GM20000 (cell line): ENCODE data around the gene SCAPER.
"Not testable (repeated sequence)": the region's sequence is repeated elsewhere in the genome, so short reads cannot be mapped to it uniquely, and the experiment has no call there.

Experiments
- DNase-seq: peaks from one replicate; pipeline ENCODE4 v3.0.0; 2012; ENCODE audit warnings: low spot score
- TF ChIP-seq, protein P1 (sequence below): IDR thresholded peaks from 2 replicates; pipeline ENCODE4 v1.5.1; 2012; ENCODE audit warnings: mild to moderate bottlenecking, control low read depth; ENCODE audit errors: extremely low read depth, missing control alignments

The SCAPER gene

DNA sequence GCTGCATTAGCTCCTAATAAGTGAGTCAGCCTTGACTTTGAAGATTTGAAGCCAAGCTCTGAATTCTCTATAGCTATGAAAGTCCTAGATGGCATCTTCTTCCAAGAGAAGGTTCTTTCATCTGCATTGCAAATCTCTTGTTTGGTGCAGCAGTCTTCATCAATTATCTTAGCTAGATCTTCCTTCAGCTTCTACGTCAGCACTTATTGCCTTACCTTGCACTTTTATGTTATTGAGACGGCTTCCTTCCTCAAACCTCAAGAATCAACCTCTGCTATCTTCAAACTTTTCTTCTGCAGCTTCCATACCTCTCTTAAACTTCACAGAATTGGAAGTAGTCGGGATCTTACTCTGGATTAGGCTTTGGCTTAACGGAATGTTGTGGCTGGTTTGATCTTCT is 167.6 kb downstream of the SCAPER start:
- DNase-seq = no peak
- TF ChIP-seq, protein P1, sequence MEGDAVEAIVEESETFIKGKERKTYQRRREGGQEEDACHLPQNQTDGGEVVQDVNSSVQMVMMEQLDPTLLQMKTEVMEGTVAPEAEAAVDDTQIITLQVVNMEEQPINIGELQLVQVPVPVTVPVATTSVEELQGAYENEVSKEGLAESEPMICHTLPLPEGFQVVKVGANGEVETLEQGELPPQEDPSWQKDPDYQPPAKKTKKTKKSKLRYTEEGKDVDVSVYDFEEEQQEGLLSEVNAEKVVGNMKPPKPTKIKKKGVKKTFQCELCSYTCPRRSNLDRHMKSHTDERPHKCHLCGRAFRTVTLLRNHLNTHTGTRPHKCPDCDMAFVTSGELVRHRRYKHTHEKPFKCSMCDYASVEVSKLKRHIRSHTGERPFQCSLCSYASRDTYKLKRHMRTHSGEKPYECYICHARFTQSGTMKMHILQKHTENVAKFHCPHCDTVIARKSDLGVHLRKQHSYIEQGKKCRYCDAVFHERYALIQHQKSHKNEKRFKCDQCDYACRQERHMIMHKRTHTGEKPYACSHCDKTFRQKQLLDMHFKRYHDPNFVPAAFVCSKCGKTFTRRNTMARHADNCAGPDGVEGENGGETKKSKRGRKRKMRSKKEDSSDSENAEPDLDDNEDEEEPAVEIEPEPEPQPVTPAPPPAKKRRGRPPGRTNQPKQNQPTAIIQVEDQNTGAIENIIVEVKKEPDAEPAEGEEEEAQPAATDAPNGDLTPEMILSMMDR = no peak

DNA sequence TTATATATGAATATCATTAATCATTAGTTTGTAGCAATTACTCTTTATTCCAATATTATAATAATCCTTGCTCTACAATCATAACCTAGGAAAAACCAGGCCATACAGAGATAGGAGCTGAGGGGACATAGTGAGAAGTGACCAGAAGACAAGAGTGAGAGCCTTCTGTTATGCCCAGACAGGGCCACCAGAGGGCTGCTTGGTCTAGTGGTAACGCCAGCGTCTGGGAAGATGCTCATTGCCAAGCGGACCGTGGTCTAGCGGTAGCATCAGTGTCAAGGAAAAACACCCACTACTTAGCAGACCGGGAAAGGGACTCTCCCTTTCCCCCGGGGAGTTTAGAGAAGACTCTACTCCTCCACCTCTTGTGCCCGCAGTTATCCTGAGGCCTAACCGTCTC is 172.8 kb downstream of the SCAPER start:
- not testable (repeated sequence) for DNase-seq

DNA sequence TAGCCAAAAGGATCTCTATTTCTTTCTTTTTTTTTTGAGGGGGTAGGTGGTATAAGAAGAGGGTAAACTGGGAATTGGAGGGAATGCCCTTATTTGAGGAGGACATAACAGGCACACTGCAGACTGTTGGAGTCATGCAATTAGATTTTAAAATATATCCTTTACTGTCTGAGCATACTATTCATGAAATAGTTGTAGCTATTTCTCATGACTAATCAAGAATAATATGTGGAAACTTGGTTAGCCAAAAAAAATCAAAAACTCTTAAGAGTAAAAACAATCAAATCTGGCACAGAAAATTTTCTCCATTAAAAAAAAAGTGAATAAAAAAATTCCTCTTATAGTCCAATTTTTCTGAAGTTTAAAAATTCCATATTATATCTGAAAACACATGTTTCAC is 174.9 kb downstream of the SCAPER start:
- TF ChIP-seq, protein P1 = no peak
- no peak for DNase-seq

DNA sequence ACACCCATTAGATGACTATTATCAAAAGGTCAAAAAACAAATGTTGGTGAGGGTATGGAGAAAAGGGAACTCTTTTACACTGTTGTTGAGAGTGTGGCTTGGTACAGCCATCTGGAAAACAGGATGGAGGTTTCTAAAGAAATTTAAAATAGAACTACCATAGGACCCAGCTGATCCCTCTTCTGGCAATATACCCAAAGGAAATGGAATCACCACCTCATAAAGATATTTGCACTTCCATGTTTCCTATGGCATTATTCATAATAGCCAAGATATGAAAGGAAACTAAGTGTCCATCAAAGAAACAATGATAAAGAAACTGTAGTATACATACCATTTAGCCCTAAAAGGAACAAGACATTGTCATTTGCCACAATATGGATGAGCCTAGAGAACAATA is 186.3 kb downstream of the SCAPER start:
- TF ChIP-seq, protein P1 = no peak

DNA sequence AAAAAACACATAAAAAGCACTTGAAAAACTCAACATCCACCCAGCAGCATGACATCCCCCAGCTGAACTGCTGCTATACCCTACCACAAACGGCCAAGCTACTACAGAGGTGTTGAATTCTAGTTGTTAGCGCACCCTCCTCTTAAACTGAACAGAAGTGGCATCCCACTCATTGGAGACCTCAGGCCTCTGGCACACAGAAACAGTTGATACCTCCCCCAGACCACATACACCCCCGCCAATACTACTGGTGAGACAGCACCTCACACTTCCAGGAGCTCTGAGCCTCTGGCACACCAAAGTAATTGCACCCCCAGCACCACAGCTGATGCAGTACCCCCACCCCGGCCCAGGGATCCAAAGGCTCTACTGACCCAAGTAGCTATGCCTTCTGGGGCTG is 190.2 kb downstream of the SCAPER start:
- TF ChIP-seq, protein P1 = no peak
- no peak for DNase-seq

More for the DNA sequence above, 186.3 kb downstream of the SCAPER start:
- DNase-seq = no peak

DNA sequence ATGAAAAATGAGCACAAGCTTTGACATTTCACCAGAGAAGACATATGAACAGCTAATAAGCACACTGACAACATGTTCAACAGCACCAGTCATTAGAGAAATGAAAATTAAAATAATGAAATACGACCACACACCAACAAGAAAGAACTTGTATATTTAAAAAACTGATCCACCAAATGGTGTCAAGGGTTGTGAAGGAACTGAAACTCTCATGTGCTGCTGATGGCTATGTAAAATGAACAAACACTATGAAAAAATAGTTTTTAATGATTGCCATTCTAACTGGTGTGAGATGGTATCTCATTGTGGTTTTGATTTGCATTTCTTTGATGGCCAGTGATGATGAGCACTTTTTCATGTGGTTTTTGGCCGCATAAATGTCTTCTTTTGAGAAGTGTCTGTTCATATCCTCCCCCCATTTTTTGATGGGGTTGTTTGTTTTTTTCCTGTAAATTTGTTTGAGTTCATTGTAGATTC is 193.8 kb downstream of the SCAPER start:
- peak; percentile 26 for DNase-seq
- TF ChIP-seq, protein P1 = no peak

DNA sequence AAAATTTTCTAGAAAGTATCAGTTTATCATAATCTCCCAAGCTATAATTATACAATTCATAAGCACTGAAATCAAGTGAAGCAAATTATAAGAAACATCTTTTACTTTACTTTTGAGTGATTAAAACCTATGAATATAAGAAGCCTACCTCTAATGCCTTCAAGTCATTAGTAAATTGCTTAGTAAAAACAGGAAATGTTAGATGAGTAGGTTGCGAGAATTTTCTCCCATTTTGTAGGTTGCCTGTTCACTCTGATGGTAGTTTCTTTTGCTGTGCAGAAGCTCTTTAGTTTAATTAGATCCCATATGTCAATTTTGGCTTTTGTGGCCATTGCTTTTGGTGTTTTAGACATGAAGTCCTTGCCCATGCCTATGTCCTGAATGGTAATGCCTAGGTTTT is 201.1 kb downstream of the SCAPER start:
- not testable (repeated sequence) for DNase-seq

DNA sequence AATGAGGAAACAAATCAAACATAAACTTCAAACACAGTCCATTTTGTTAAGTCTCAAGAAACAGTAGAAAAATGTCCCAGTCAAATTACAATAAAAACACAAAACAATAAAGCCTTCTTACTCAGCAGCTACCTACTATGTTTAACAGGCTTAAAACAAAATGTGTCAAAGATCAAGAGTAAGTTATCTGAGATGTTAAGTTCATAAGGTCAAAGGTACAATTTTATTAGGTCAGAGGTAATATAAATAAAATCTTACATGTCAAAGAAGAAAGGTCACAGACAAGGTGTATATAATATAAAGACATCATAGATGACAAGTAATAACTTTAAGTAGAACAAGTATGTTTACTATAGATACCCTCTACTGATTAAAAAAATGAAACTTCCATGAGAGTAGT is 208.3 kb downstream of the SCAPER start:
- TF ChIP-seq, protein P1 = no peak

DNA sequence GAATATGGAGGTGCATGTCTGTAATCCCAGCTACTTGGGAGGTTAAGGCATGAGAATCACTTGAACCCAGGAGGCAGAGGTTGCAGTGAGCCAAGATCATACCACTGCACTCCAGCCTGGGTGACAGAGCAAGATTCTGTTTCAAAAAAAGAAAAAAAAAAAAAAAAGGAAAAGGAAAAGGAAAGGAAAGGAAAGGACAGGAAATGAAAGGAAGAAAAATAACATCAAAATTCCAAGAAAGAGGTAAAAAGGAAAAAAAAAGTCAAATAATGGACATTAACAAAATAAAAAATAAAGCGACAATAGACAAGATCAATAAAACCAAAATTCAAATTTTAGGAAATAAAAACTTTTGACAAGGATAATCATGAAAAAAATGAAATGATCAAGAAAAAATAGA is 212.6 kb downstream of the SCAPER start:
- DNase-seq = not testable (repeated sequence)

More for the DNA sequence above, 208.3 kb downstream of the SCAPER start:
- no peak for DNase-seq

DNA sequence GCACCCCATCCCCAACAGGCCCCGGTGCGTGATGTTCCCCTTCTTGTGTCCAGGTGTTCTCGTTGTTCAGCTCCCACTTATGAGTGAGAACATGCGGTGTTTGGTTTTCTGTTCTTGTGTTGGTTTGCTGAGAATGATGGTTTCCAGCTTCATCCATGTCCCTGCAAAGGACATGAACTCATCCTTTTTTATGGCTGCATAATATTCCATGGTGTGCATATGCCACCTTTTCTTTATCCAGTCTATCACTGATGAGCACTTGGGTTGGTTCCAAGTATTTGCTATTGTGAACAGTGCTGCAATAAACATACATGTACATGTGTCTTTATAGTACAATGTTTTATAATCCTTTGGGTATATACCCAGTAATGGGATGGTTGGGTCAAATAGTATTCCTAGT is 217.5 kb downstream of the SCAPER start:
- DNase-seq = not testable (repeated sequence)
